HG02571 (cell line): Measurements from ENCODE around the gene VASH1.

Experiments used
- ATAC-seq: cut with Tn5 transposase; IDR thresholded peaks from one replicate; pipeline ENCODE4 v1.9.1; 2021; ENCODE audit warnings: mild to moderate bottlenecking, moderate library complexity; ENCODE audit not compliant: unreplicated experiment

Gene VASH1

DNA sequence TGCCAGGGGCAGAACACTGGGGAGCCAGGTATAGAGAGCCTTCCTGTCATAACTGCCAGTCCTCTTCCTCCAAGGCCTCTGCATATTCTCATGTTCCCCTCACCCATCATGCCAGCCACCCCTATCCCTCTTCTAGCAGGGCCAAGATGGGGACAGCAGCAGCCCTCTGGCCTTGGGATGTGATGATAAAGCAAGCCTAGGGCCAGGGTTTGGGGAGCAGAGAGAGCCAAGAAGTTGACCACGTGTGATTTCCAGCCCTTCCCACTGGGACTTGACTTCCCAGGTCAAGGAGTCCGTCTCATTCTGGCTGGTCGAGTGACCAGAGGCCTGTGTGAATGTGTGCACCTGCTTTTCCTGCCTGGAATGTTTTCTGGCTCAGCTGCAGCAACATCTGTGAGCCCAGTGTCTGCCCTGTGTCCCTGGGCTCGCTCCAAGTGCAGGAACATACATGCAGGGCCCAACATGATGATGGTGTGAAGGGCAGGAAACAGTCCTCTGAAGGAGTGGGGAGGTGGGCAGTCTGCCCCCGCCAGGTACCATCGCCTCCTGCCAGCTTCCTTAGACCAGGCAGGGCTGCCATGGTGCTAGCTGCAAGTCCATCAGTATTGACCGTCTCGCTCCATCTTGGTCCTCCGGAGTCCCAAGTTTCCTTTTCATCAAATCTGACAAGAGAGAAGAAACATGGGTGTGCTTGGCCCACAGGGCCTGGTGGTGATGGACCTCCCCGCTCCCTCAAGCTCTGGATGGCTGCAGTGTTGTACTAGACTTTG, 21.0 kb downstream of the VASH1 start:
- no peak for ATAC-seq

DNA sequence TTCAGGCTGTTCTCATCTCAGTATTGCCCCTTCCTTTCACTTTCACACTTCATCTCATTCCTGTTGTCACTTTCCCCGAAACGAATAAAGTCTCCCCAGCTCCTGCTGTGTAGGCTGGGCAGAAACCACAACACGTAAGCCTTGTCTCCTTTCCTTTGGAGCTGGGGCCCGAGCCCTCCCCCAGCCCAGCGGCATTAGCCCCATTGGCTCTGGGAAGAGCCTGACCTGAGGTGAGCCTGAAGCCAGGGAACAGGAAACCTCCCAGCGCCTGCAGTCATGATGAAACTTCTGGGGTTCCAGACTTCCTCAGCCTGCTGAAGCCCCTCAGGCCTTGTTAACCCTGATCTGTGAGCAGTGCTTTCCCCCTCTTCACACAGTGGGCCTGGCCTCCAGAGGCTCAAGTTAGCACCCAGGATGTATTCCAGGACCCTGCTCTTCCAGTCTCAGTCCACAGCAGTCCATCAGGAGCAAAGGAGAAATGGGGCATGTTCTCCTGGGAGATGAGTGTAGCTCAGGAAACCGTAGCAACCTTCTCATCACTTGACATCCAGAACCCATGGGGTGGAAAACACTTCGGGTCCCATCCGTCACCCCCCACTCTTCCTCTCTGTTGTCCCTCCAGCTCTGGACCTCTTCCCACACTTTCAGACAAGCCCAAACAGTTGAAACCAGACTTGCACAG, 21.8 kb downstream of the VASH1 start:
- no peak for ATAC-seq

DNA sequence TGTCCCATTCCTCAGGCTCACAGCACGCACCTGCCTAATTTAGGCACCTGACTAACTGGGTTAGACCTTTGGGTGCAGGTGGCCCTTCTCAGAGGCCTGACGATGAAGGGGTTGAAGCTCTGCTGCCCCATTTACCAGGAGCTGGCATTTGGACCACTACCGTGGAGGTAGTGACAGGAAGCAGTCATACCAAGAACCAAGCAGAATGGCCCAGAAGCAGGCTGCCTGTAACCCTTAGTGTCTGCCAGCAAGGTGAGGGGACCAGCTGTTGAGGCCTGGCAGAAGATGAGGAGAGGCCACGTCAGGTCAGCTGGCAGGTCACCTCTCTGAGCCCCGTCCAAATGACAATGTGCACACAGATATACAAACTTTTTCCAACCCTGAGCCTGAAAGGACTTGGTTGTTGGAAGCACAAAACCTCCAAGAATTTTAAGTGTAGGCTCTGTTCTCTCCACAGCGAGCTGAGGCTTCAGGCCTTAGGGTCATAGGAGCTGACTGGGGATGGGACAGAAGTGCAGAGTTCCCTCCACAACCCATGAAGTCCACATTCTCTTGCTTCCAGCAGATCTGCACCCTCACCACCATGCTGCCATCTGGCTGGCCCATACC, 23.1 kb downstream of the VASH1 start:
- no peak for ATAC-seq

DNA sequence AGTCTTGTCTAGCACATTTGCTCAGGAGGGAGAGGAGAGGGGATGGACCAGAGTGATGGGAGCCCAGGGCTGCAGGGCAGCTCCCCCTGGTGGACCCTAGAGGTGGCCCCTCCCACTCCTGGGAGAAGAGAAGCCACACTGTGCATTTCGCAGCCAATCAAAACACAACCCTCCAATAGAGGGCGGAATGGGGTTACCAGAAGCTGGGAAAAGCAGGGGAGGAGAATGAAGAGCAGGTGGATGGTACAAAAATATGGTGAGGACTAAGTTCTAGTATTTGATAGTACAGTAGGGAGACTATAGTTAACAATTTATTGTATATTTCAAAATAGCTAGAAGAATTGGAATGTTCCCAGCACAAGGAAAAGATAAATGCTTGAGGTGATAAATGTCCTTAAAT, 23.6 kb downstream of the VASH1 start:
- no peak for ATAC-seq

DNA sequence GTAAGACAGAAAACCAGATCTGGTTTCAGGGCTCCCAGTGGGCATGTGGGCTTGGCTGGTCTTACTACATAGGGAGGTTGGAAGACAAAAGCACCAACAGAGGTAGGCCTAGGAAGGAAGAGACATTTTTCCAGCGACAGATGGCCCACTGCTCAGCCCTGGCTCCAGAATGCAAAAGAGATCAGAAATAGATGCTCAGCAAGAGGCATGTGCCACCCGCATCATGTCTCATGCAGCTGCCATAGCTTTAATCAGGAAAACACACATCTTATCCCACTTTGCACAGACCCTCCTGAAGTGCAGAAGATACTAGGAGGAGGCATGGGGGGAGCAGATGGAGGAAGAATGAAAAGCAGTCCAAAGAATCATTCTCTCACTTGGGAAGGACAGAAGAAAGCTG, 25.3 kb downstream of the VASH1 start:
- ATAC-seq = no peak

DNA sequence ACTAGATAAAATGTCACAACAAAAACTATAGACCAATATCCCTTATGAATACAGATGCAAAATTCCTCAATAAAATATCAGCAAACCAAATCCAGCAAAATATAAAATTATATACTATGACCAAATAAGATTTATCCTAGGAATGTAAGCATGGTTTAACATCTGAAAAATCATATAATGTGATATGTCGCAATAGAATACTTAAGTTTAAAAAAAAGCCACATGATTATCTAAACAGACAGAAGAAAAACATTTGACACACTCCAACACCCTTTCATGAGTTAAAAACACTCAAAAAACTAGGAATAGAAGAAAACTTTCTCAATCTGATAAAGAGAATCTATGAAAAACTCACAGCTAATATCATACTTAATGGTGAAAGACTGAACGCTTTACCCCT, 31.2 kb downstream of the VASH1 start:
- no peak for ATAC-seq

DNA sequence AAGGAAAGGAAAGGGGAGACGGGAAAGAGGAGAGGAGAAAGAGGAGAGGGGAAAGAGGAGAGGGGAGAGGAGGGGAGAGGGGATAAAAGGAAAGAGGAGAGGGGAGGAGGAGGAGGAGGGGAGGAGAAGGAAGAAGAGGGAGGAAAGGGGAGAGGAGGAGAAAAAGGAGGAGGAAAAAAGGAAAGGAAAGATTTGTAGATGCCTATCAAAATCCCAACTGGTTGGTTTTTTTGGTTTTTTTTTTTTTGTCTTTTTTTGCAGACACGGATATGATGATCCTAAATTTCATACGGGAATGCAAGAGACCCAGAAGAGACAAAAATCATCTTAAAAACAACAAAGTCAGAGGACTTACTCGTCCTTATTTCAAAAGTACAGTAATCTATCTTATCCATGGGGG, 32.1 kb downstream of the VASH1 start:
- no peak for ATAC-seq

DNA sequence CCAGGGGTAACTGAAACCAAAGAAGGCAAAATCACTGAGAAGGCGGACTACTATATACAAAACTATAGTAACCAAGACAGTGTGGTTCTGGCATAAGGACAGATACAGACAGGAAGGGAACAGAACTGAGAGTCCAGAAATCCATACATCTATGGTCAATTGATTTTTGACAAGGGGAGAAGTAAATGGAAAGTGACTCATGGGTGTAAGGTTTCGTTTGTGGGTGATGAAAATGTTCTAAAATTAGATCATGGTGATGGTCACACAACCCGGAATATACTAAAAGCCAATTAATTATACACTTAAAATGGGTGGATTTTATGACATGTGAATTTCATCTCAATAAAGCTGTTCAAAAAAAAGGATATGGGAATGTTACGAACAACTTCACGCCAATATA, 32.7 kb downstream of the VASH1 start:
- no peak for ATAC-seq

DNA sequence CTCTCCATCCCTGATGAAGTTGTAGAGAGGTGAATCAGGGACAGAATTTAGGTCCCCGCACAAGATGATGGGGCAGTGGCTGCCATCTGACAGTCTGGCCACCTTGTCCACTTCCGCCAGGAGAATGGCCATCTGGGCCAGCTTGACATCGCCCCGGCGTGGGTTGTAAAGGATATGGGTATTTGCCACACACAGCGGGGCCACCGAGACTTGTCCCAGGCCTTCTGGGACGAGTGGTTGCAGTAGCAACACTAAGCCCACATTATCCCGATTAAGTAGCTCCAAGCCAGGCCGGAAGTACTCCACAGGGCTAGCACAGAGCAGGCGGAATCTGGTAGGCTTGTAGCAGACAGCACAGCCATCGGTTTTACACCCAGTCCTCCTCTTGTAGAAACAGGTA, 45.2 kb downstream of the VASH1 start:
- no peak for ATAC-seq

DNA sequence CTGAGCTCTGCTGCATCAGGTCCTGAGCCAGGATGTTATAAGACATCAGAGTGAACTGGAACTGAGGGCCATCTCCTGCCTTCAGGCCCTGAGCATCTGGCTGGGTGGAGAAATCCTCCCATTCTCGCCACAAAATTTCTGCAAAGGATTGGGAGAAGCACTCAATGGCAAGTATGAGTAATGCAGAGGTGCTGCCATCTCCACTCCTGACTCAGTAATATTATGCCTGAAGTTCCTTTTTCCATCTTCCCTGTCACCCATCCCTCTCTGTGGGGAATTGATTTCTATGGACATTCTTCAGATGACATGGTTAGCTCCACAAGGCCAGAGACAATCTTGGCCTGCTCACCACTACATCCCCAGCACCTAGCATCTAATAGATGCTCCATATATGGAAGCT, 46.7 kb downstream of the VASH1 start:
- no peak for ATAC-seq

DNA sequence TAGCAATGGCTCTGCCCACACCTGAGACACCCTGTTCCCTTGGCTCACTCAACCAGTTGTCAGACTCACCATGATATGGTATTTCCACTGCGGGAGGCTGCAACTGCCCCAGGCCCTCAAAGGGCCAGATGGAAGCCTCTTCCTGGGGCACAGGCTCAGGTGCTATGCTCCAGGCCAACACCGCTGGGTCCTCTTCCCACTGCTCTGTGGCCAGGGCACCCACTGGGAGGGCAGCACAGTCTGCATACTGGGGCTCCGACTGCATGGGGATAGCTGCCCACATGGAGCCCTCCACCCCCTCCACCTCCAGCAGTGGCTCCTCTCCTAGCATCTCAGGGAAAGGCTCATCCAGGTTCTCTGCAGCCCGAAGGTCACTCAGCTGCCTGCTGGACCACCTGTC, 47.7 kb downstream of the VASH1 start:
- ATAC-seq = no peak

DNA sequence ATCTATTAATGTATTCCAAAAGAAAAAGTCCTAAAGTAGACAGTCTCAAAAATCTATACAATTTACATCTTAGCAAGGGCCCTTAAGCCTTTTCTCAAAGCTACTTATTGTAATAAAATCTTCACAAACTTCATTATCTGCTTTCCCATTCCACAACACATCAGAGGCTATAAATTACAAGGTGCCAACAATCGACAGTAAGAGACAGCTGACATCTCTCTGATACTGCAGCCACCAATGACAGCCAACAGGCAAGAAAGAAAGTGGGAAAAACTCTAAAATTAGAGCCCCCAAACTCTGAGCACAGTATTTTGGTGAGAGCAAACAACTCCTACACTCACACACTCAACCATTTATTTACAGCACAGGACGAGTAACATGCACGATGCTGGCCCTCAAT, 49.3 kb downstream of the VASH1 start:
- no peak for ATAC-seq

DNA sequence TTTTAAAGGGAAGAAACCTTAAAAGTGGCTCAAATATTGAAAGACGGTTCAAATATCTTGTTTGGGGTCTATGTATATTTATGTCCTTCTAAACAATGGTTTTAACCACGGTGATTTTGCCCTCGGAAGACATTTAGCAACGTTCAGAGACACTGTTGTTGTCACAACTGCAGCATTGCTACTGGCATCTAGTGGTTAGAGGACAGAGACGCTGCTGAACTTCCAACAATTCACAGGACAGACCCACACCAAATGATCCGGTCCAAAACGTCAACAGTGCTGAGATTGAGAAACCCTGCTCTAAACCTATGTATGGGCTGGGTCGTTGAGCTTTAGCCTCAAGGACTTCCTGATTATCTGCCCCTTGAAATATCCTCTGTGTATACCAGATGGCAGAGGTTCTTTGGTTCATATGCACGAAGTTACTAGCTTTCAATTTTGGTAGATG, 49.7 kb downstream of the VASH1 start:
- ATAC-seq = no peak

DNA sequence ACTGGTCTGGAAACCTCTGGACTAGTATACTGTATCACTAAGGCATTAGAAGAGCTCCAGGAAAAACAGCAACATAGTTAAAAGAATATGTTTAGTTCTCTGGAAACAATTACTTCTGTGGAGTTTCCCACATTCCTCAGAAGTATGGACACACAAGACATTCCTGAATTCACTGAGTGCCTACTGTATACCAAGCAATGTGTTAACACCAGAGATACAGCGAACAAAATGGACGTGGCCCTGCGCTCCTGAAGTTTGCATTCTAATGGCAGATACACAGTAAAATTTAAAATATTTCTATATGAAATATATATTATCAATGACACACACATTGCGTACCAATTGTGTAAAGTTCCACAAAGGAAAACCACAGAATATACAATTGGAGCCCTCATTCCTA, 50.3 kb downstream of the VASH1 start:
- no peak for ATAC-seq

DNA sequence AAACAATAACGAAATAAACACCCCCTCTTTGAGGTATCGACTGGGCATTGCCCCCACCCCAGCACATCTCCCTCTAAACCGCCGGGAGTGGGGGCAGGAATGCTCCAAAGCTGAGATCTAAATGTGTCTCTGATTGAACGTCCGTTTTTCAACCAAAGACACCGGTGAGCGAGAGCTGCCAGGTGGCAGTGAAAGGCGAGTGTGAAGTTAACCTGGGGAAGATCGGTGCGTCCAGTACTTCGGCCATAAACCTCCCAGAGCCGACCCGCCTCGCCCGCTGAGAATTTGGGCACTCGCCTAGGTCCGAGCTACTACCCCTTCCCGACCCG, 50.8 kb downstream of the VASH1 start:
- peak; percentile 19 for ATAC-seq

DNA sequence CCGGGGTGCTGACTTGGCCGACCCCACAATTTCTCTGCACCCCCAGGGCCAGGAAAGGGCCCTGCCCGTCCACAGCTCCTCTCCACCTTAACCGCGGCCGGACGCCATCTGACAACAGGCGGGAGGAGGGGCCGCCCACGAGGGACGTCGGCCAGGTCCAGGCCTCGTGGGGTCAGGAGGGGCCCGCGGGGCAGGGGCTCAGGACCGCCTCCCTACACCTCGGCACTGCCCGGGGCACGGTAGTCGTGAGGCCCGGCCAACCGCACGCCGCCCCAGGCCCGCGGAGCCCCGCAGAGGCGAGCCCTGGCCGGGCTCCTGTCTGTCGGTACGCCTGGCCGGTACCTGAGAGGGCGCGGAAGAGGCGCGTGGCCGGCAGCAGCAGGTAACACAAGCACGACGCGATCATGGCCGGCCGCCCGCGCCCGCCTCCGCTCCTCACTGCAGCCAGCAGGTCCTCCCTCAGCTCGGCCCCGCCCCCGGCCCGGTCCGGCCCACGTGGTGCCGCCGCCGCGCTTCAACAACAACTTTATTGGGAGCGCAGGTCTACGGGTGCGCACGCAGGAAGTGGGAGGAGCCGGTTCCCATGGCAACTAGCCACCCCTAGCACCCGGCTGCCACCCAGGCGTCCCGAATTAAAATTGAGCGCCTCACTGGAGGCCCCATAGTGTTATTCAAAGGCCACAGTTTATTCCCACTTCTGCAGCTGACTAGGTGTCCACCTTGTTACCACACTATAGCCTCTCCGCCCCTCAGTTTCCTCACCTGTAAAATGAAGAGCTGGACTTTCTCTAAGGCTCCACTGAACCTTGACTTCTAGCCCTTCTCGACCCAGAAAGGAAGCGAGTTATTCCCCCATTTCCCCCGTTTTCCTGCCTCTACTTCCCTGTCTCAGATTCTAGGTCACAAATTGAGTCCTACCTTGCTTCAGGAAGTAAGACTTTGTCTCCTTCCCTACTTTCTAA, 51.4 kb downstream of the VASH1 start, which contains the start of gene ANGEL1:
ANGEL1 (minus strand) TSS at position 461 of the 962 bp plus-strand sequence; CDS start at position 406, 55 bp downstream.
- peak; percentile 84 for ATAC-seq

DNA sequence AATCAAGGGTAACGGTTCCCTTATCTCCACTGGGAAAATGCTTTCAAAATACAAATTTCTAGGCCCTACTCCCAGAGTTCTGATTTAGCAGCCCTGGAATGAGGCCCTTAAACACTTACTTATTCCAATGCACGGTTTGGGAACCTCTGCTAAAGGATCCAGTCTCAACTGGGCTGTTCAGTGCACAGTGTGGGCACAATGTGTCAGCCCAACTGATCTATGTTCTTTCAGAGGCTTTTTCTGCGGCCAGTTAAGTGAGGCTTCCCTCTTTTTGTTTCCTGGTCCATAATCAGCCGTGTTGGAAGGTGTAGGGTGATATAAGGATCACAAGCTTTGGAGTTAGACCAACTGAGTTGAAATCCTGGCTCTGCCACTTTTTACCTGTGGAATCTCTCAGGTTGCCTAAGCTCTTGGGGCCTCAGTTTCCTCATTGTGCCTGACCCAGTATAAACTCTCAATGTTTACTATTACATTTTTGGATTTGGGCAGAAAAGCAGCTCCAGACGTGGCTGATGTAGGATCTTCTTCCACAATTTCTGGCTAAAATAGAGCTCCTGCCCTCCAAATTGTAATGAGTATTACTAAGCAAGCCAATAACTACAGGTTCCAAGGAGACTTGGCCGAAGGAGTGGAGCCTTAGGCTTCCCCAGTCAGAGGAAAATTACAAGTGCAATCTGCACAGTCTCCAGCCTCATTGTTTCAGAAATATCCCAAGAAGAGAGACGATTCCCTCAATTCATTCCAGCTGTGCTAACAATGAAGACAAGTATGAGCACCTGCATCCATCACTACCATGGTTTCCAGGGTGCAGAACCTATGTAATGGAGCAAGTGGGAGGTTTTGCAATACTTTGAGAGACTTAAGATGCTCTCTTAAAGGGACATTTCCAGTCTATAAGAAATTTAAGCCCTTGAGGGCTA, 53.7 kb downstream of the VASH1 start:
- no peak for ATAC-seq

DNA sequence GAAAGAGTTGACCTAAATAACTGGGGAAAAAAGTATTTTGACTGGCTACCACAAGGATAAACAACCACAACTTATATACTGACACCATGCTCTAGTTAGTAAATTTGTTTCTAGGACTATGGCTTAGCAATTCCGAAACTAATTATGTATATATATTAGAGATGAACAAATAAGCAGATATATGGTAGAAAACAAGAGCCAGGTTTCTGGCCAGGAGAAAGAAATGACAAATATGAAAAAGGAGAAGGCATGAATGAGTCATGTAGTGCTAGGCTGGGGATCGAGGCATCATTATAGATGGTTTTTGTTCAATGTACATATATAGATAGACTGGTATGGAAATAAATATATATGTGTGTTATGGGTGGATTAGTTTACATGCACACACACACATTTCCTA, 59.4 kb downstream of the VASH1 start:
- no peak for ATAC-seq

DNA sequence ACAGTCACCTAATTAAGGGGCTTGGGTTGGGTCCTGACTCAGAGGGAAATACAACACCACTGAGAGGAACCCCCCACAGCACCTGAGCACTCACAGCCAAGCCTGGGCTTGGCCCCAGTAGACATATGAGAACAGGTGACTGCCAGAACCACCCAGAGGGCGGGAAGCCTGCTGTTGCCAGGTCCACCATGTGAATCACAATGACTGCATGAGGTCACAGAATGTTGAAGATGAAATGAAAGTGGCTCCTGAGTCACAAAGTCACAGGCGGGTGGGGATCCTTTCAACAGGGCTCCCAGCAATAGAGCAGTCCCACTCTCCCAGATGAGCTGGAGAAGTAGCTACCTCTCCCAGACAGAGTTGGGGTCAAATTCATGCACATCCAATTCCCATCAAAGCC, 64.9 kb downstream of the VASH1 start, which contains the start of gene LRRC74A:
LRRC74A (plus strand) TSS at position 287 of the 400 bp plus-strand sequence. CDS start 290 bp downstream, outside the sequence.
- no peak for ATAC-seq
